Activated CD4-positive, alpha-beta T cell treated with anti-CD3 and anti-CD28 coated beads for 24 hours (primary cell): ENCODE results near the gene PTCHD1.

ENCODE experiments used
- DNase-seq, 2 donors: peaks; one replicate each; pipeline ENCODE4 v3.0.0-alpha.2; 2020; ENCODE audit warnings: low read depth in 2 of 2

The PTCHD1 gene

GRCh38 chrX:23356189-23356588, 21.5 kb downstream of the PTCHD1 start:
- DNase-seq = no peak

GRCh38 chrX:23364416-23364815, 29.8 kb downstream of the PTCHD1 start:
- no peak for DNase-seq

GRCh38 chrX:23365541-23365940, 30.9 kb downstream of the PTCHD1 start:
- no peak for DNase-seq

GRCh38 chrX:23366914-23367313, 32.3 kb downstream of the PTCHD1 start:
- DNase-seq = no peak

GRCh38 chrX:23369027-23369426, 34.4 kb downstream of the PTCHD1 start:
- DNase-seq = no peak

GRCh38 chrX:23372220-23372902, 37.7 kb downstream of the PTCHD1 start:
- DNase-seq = no peak

- no peak for DNase-seq
Measured at GRCh38 chrX:23373129-23373804, 38.6 kb downstream of the PTCHD1 start.

- DNase-seq = no peak
Measured at GRCh38 chrX:23374291-23374690, 39.6 kb downstream of the PTCHD1 start.

GRCh38 chrX:23376581-23376980, 41.9 kb downstream of the PTCHD1 start:
- DNase-seq = no peak

- no peak for DNase-seq
Measured at GRCh38 chrX:23380581-23380980, 45.9 kb downstream of the PTCHD1 start.

- DNase-seq = no peak
Measured at GRCh38 chrX:23381099-23382087, 46.7 kb downstream of the PTCHD1 start.

- no peak for DNase-seq
Measured at GRCh38 chrX:23382572-23382971, 47.9 kb downstream of the PTCHD1 start.

- no peak for DNase-seq
Measured at GRCh38 chrX:23383411-23383810, 48.8 kb downstream of the PTCHD1 start.

- no peak for DNase-seq
Measured at GRCh38 chrX:23385242-23385641, 50.6 kb downstream of the PTCHD1 start.

- DNase-seq = no peak
Measured at GRCh38 chrX:23386260-23386659, 51.6 kb downstream of the PTCHD1 start.

- no peak for DNase-seq
Measured at GRCh38 chrX:23386726-23387125, 52.1 kb downstream of the PTCHD1 start.

GRCh38 chrX:23387550-23388184, 53.0 kb downstream of the PTCHD1 start:
- no peak for DNase-seq

- DNase-seq = no peak
Measured at GRCh38 chrX:23389196-23389792, 54.6 kb downstream of the PTCHD1 start.

- no peak for DNase-seq
Measured at GRCh38 chrX:23390979-23391378, 56.3 kb downstream of the PTCHD1 start.

- DNase-seq = no peak
Measured at GRCh38 chrX:23392195-23392594, 57.5 kb downstream of the PTCHD1 start.

GRCh38 chrX:23394421-23394820, 59.8 kb downstream of the PTCHD1 start:
- DNase-seq = no peak
